Left cardiac atrium (tissue), 4 donors: ENCODE data around the gene UBE2E1. TPM values are rescaled to one million over a fixed set of nuclear protein-coding genes. Genes with fewer than 3 reads are reported as not detected.

Experiments used
- ATAC-seq, 2 donors: fragments of 200-7000 bp; cut with Tn5 transposase; one replicate each; pipeline ENCODE4 v1.9.1; 2020; ENCODE audit warnings: mild to moderate bottlenecking in 2 of 2, moderate library complexity in 2 of 2
- DNase-seq: peaks from one replicate; pipeline ENCODE4 v3.0.0-alpha.2; 2020
- intact Hi-C, 2 donors: fragments of 100-400 bp; cut with DNase I; formaldehyde crosslinking; loops; one replicate each; pipeline versions ENCODE4 v1.14.1 to v1.15.1; 2022 to 2023
- total RNA-seq, 2 donors: library from RNA; stranded (reverse); fragmentation: NEBNext Ultra II Directional; extraction: Animal tissue kit (Norgen Biotek cat#: 25700); gene quantifications; one replicate each; pipeline ENCODE4 v1.2.1, GENCODE V29; 2021
- donor health status: DM: no; HTN: yes; CAD: no.
- donor health status: DM: no; HTN: yes; CAD: no; lungs with severe emphysema.
- donor health status: DM: yes; HTN: yes; CAD: no.
- donor health status: Dilated cardiomyopathy.

The UBE2E1 gene
- total RNA-seq, 2 donors from 2014 or later, result 51.8 to 54.7 TPM

DNA sequence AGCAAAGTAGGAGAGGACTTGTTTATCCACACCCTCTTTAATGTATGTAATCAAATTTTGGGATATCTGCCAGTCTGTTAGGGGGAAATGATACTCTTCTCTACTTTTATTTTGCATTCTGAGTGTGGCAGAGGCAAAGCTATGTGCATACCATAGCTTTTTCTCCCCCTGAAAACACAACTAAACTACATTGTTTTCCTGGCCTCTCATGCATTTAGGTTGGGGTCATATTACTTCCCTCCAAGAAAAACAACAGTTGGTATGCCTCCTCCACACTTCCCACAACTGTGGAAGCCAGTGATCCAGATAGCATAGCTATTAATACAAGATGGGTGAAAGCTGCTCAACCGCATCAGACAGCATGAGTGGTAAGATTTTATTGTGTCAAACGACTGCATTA is 118.0 kb downstream of the UBE2E1 start:
- ATAC-seq (no peak), DNase-seq (no peak)
- intact Hi-C loops, result no loop called here

DNA sequence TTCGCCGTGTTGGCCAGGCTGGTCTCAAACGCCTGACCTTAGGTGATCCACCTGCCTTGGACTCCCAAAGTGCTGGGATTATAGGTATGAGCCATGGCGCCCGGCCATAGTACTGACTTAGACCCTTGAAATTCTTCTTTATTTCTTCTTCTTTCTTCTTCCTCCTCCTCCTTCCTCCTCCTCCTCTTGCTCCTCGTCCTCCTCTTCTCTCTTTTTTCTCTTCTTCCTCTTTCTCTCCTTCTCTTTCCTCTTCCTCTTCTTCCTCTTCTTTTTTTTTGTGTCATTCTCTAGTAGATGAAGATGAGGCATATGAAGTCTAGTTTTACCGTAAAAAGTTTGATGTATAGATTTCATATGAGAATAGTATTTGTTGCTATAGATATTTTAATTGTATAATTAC is 120.5 kb downstream of the UBE2E1 start:
- DNase-seq, result no peak
- intact Hi-C loops, result no loop called here
- no peak for ATAC-seq

DNA sequence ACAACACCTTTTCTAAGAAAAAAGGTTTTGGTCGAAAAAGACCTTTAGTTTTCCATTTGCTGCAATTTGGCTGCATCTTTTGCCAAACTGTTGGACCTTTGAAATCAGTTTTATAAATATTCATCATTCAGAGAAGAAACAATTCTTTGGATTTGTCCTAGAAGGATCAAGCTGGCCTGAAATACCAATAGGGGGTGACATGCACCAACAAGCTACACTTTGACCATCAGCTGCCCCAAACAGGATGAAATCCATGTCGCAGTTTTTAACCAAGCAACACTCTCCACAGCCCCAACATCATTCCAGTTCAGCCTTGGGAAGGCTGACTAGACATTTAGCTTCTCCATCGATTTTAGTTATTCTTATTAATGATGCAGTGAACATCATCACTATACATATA is 121.0 kb downstream of the UBE2E1 start:
- ATAC-seq (no peak), DNase-seq (no peak)
- intact Hi-C loops, result no loop called here

DNA sequence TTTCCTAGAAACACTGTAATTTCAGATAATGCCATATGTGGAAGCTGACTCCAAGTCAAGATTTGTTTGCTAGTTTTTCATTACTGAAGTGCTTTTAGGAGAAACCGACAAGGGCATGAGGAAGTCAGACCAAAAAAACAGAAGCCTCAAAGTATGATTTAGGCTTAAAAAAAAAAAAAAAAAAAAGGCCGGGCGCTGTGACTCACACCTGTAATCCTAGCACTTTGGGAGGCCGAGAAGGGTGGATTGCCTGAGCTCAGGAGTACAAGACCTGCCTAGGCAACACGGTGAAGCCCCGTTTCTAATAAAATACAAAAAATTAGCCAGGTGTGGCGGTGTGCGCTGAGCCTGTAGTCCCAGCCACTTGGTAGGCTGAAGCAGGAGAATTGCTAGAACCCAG is 122.8 kb downstream of the UBE2E1 start:
- DNase-seq, result no peak

DNA sequence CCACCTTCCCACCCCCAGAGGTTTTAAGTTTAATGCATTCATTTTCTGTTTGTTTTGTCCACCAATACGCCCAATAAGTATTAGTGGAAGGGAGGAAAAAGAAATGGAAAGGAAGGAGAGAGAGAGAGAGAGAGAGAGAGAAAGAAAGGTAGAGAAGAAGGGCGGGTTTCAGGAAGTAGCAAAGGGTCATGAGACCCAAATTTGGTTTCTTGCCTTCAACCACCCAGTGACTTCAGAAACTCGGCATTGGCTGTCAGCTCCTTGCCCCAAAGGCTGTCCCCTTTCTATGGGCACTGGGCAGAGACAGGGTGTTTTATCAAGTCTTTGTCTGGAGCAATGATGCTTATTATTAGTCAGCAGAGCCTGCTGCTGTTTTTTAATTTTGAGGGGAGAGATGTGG is 125.8 kb downstream of the UBE2E1 start:
- intact Hi-C loops, result no loop called here
- ATAC-seq (no peak), DNase-seq (no peak)

More for the DNA sequence above, 122.8 kb downstream of the UBE2E1 start:
- intact Hi-C loops, result no loop called here
- ATAC-seq, result no peak

DNA sequence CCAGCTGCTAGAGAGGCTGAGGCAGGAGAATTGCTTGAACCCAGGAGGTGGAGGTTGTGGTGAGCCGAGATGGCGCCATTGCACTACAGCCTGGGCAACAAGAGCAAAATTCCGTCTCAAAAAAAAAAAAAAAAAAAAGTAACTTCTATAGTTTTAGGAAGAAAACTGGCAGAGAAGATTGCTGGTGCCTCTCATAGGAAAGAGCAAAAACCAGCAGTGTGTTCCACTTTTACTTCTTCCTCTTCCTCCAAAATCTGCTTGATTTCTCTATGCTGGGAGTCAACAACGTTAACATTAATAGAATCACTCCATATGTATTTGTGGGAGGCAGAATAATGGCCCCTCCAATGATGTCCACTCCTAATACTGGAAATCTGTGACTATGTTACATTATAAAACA is 126.8 kb downstream of the UBE2E1 start:
- ATAC-seq (no peak), DNase-seq (no peak)
- intact Hi-C loops, result no loop called here

DNA sequence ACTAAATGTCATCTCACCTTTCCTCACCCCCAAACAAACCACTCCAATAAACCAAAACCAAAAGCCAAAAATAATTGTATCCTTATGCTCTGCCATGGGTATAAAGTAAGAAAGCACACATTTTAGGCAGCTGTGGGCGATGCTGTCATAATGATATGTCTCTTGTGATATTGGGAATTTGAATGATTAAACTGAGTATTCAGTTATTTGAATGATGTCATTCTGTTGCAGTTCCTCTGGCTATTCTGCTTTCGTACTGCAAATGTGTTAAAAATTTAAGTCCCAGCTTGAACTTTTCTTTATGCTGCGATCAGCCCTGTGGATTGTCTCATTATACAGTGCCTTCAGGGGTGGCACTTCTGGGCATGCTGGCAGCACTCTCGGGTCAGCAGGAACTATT is 128.5 kb downstream of the UBE2E1 start:
- no peak for DNase-seq
- intact Hi-C loops, result no loop called here
- no peak for ATAC-seq

DNA sequence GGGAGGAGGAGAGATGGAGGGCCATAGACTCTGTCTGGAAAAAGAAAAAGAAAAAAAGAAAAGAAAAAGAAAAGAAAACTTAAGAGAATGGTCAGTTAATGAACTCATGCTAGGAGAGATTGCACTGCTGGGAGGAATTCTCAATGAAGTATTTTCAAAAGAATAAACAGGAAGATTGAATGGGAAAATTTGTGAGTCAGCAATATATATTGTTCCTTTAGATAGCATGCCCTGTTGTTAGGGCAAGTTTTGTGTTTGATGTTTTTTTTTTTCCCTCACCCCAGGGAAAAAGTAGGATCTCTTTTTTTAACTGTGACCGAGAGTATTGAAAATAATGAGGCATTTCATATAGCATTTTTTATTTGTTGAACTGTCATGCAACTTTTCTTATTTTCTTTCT is 131.5 kb downstream of the UBE2E1 start:
- ATAC-seq (no peak), DNase-seq (no peak)
- intact Hi-C loops, result no loop called here

DNA sequence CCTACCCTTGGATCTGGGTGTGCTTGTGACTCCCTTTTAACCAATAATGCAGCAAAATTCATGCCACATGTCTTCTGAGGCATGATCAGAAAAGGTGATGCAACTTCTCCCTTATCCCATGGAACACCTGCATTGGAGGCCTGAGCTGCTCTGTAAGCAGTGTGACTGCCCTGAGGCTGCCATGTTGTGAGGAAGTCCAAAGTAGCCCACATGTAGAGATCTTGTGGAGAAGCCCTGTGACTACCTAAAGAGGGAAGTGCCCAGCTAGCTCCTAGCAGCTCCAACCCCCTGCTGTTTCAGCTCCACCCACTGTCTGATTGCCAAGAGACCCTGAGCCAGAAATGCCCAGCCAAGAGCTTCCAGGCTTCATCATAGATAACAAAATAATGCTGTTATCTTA is 132.9 kb downstream of the UBE2E1 start:
- ATAC-seq, result no peak
- no peak for DNase-seq
- intact Hi-C loops, result no loop called here

DNA sequence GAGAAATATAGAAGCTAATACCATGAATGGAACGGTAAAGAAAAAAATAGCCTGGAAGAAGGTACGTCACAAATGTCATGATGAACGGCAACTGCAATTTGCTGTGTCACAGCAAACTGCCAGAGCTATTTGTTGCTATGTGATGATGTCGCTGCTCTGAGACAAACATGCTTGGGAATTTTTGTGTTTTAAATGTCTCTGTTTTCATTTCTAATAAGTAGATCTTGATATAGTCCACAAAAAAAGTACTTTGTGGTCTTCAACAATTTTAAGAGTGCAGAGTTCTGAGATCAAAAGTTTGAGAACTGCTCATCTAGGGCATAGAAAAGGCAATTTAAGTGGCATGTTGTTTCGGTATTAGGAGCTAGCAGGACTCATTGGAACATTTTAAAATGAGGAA is 135.0 kb downstream of the UBE2E1 start:
- intact Hi-C loops, result no loop called here
- no peak for ATAC-seq

More for the DNA sequence above, 135.0 kb downstream of the UBE2E1 start:
- DNase-seq, result no peak

Other genes starting within 250 kb of the UBE2E1 start
- 10 to 100 TPM; 12.9 to 15.4 TPM for gene NKIRAS1, start 111.0 kb downstream of the UBE2E1 start, total RNA-seq
- 1,000 to 10,000 TPM; 1,012 to 1,091 TPM for gene RPL15, start 111.2 kb downstream of the UBE2E1 start, total RNA-seq
- 10 to 100 TPM; 23.8 to 46.8 TPM for gene NR1D2, start 139.3 kb downstream of the UBE2E1 start, total RNA-seq